SK-N-SH treated with all-trans-retinoic acid at 6 μM for 48 hours (cell line): Measurements from ENCODE around the gene TKTL1.

Experiments
- CSDC2 ChIP-seq: fragments of 250-450 bp; sonication (Bioruptor Pico); IDR thresholded peaks from 2 replicates; pipeline ENCODE4 v1.5.0; 2020; ENCODE audit warnings: mild to moderate bottlenecking, moderate library complexity
- OSR1 ChIP-seq: fragments of 250-450 bp; sonication (Bioruptor Pico); IDR thresholded peaks from 2 replicates; pipeline ENCODE4 v1.8.0; 2022; ENCODE audit warnings: moderate library complexity, mild to moderate bottlenecking, inconsistent platforms
- PATZ1 ChIP-seq: fragments of 250-450 bp; sonication (Bioruptor Pico); IDR thresholded peaks from 2 replicates; pipeline ENCODE4 v1.8.0; 2020; ENCODE audit warnings: mild to moderate bottlenecking, moderate library complexity, borderline replicate concordance
- PPARA ChIP-seq: fragments of 250-450 bp; sonication (Bioruptor Pico); IDR thresholded peaks from 2 replicates; pipeline ENCODE4 v1.5.0; 2020; ENCODE audit warnings: mild to moderate bottlenecking, borderline replicate concordance
- RARB ChIP-seq: fragments of 250-450 bp; sonication (Bioruptor Pico); IDR thresholded peaks from 2 replicates; pipeline ENCODE4 v1.8.0; 2021; ENCODE audit warnings: mild to moderate bottlenecking, moderate library complexity
- SNAI2 ChIP-seq: fragments of 250-450 bp; sonication (Bioruptor Pico); IDR thresholded peaks from 2 replicates; pipeline ENCODE4 v1.5.0; 2020; ENCODE audit warnings: mild to moderate bottlenecking, moderate library complexity
- TOX ChIP-seq: fragments of 250-450 bp; sonication (Bioruptor Pico); IDR thresholded peaks from 2 replicates; pipeline ENCODE4 v1.8.0; 2021; ENCODE audit warnings: mild to moderate bottlenecking, moderate library complexity, borderline replicate concordance
- ZC3H10 ChIP-seq: fragments of 250-450 bp; sonication (Bioruptor Pico); IDR thresholded peaks from 2 replicates; pipeline ENCODE4 v1.5.1; 2021; ENCODE audit warnings: mild to moderate bottlenecking, moderate library complexity
- ZFP30 ChIP-seq: fragments of 450-650 bp; formaldehyde crosslinking; IDR thresholded peaks from 2 replicates; pipeline ENCODE4 v1.5.0; 2022; ENCODE audit warnings: mild to moderate bottlenecking, moderate library complexity

DNA sequence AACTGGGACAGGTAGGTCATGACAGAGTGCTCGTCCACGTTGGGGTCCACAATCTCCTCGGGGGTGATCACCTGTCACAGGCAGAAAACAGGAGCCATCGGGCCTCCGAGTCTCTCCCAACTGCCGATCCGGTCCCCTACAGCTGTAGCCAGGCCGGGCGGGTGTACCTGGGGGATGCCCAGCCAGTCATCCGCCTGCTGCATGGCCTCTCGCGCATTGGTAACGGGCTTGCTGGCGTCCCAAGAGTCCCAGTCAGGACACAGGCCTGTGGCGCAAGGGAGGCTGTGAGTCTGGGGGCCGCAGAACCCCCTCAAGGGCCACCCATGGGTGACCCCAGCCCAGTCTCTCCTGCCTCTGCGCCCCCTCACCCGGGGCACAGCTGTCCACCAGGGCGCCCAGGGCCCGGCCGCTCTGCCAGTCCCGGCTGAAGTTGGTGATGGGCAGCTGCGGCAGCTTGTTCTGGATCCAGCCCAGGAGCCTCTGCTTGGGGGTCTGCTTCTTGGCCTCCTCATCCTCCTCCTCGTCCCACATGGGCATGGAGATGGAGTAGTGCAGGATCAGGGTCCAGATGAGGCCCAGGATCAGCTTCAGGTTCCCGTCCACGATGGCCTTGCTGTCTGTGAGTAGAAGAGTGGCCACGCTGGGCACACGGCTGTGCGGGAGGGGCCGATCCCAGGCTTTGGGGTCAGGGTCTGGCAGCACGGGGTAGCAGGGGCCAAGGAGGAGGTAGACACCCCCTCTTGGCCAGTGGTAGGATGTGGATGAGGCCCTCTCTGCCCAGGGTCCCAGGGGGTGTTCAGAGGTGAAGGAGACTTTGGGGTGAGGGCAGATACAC, 72.1 kb downstream of the TKTL1 start:
- TF ChIP-seq PATZ1 (CRISPR knock-in tag) (no peak), PPARA (CRISPR knock-in tag) (no peak), OSR1 (CRISPR knock-in tag) (no peak), SNAI2 (CRISPR knock-in tag) (no peak), RARB (CRISPR knock-in tag) (no peak), ZC3H10 (CRISPR knock-in tag) (no peak), TOX (CRISPR knock-in tag) (no peak), CSDC2 (no peak), ZFP30 (CRISPR knock-in tag) (no peak)
